ENCODE data around the gene HSPA12A. TPM values are rescaled to one million over a fixed set of nuclear protein-coding genes. Genes with fewer than 3 reads are reported as not detected.

Gene HSPA12A
- total RNA-seq, 1 experiment from 2014 or later: 1.4 TPM

GRCh38 chr10:116692225-116692624, 50.1 kb downstream of the HSPA12A start:
- BruUV-seq (replicated peaks): no TSS peak
- ChIA-PET CTCF (no interaction called here), POLR2A (ENCODE audit: low non-redundant PET) (no interaction called here)
- Histone ChIP-seq H3K27ac (ENCODE audit: low read depth, low read length, poor library complexity, severe bottlenecking) (no peak overlapping the region), H3K4me3 (ENCODE audit: low read depth, low read length, poor library complexity, severe bottlenecking) (no peak overlapping the region), H3K27me3 (replicated peaks; ENCODE audit: insufficient read depth, low read depth, low read length, poor library complexity) (no peaks in the 10 kb centered on the region), H3K9me3 (ENCODE audit: low read depth, low read length, poor library complexity, severe bottlenecking) (no peaks in the 10 kb centered on the region), H3K36me3 (ENCODE audit: insufficient read depth, low read length, poor library complexity, severe bottlenecking) (no peaks in the 10 kb centered on the region), H3K4me1 (ENCODE audit: insufficient read depth, low read length, poor library complexity, severe bottlenecking) (no peaks in the 10 kb centered on the region)
- no peak for TF ChIP-seq CTCF (conservative IDR thresholded peaks at IDR 0.05; ENCODE audit: low read depth, low read length)
- no peak for TF ChIP-seq EZH2 (IDR thresholded peaks at IDR 0.05; ENCODE audit: borderline replicate concordance, low read depth, low read length, poor library complexity, severe bottlenecking)
- no peak for DNase-seq (ENCODE audit: low spot score)
- intact Hi-C loops (cut with micrococcal nuclease; ENCODE audit: unreplicated experiment): no loop called here

- no peaks in the 10 kb centered on the region for H3K4me1 ChIP-seq (ENCODE audit: insufficient read depth, low read length, poor library complexity, severe bottlenecking)
- ChIA-PET POLR2A (ENCODE audit: low non-redundant PET) (no interaction called here), CTCF (no interaction called here)
- H3K4me3 ChIP-seq (ENCODE audit: low read depth, low read length, poor library complexity, severe bottlenecking): no peak overlapping the region
- intact Hi-C loops (cut with micrococcal nuclease; ENCODE audit: unreplicated experiment): no loop called here
- BruUV-seq (replicated peaks): no TSS peak
- H3K27ac ChIP-seq (ENCODE audit: low read depth, low read length, poor library complexity, severe bottlenecking): no peak overlapping the region
- H3K36me3 ChIP-seq (ENCODE audit: insufficient read depth, low read length, poor library complexity, severe bottlenecking): no peaks in the 10 kb centered on the region
- DNase-seq (ENCODE audit: low spot score): no peak
- no peaks in the 10 kb centered on the region for H3K9me3 ChIP-seq (ENCODE audit: low read depth, low read length, poor library complexity, severe bottlenecking)
- TF ChIP-seq EZH2 (IDR thresholded peaks at IDR 0.05; ENCODE audit: borderline replicate concordance, low read depth, low read length, poor library complexity, severe bottlenecking) (no peak), CTCF (conservative IDR thresholded peaks at IDR 0.05; ENCODE audit: low read depth, low read length) (no peak)
- H3K27me3 ChIP-seq (replicated peaks; ENCODE audit: insufficient read depth, low read depth, low read length, poor library complexity): no peaks in the 10 kb centered on the region
Observed at GRCh38 chr10:116691635-116692034, 50.7 kb downstream of the HSPA12A start.

- no peak for DNase-seq (ENCODE audit: low spot score)
- ChIA-PET POLR2A (ENCODE audit: low non-redundant PET) (no interaction called here), CTCF (no interaction called here)
- intact Hi-C loops (cut with micrococcal nuclease; ENCODE audit: unreplicated experiment): no loop called here
- Histone ChIP-seq H3K4me1 (ENCODE audit: insufficient read depth, low read length, poor library complexity, severe bottlenecking) (no peaks in the 10 kb centered on the region), H3K4me3 (ENCODE audit: low read depth, low read length, poor library complexity, severe bottlenecking) (no peak overlapping the region), H3K36me3 (ENCODE audit: insufficient read depth, low read length, poor library complexity, severe bottlenecking) (no peaks in the 10 kb centered on the region), H3K27ac (ENCODE audit: low read depth, low read length, poor library complexity, severe bottlenecking) (no peak overlapping the region), H3K9me3 (ENCODE audit: low read depth, low read length, poor library complexity, severe bottlenecking) (no peaks in the 10 kb centered on the region), H3K27me3 (replicated peaks; ENCODE audit: insufficient read depth, low read depth, low read length, poor library complexity) (no peaks in the 10 kb centered on the region)
- no TSS peak for BruUV-seq (replicated peaks)
- TF ChIP-seq CTCF (conservative IDR thresholded peaks at IDR 0.05; ENCODE audit: low read depth, low read length) (no peak), EZH2 (IDR thresholded peaks at IDR 0.05; ENCODE audit: borderline replicate concordance, low read depth, low read length, poor library complexity, severe bottlenecking) (no peak)
Observed at GRCh38 chr10:116690356-116691322, 51.7 kb downstream of the HSPA12A start.

Data from A673 (cell line).